Raji (cell line): Measurements from ENCODE around the gene KCNQ4.

Experiments used
- POLR2A ChIP-seq: IDR thresholded peaks from 2 replicates; pipeline ENCODE4 v1.6.1; 2011; ENCODE audit warnings: low read depth, low read length, control low read depth; ENCODE audit not compliant: insufficient read depth

KCNQ4 gene

GRCh38 chr1:40783001-40783905 lies at the start of gene KCNQ4:
TSS of gene KCNQ4 (plus strand) at chr1:40783787. CDS start at chr1:40784094, 307 bp downstream.
- TF ChIP-seq POLR2A, result no peak

DNA sequence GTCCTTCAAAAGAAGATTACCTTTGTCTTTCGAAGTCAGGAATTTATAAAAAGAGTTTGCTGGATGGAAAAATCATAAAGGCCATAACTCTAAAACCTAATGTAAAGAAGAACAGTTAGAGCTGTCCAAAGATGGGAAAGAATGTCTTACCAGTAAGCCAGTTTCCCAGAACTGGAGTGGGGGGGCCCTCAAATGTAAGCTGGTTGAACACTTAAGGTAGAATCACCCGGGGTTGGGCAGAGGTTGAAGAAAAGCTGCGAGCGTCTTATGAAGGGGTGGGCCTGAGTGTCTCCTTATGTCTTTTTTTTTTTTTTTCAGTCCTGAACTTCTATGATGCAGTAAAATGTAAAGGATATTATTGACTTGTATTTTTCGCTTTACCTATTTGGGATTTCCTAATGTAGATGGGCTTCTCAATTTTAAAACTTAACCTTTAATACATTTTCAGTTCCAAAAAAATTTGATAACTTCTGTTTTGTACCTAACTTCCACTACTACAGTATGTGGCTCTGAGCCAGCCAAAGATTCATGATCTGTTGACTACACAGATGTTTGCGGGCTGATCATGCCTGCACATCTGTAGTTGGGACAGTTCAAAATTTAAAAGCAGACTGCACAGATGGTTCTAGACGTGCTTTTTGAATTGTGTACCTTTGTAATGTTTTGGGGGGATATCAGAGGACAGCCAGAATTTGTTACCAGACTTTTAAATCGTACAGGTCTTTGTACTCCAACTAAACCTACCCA lies 48.5 kb upstream of the KCNQ4 start:
- no peak for TF ChIP-seq POLR2A

DNA sequence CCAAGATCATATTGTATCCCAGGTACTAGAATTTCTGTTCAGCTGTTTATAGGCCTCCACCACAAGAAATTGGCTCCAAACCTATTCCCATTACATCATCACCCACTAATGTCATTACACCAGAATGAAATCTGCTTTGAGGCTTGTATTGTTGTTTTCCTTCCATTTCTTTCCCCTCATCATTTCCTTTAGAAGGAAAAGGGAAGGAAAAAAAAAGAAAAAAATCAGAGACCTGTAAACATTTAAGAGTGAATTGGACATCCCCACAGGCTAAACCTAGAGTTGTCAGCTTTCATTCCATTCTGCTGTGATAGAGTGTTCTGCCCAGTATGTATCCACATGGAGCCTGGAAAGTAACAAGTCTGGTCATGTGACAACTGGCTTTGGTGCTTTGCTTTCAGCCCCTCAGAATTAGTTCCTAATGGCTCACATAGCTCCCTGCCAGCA lies 47.5 kb upstream of the KCNQ4 start:
- no peak for TF ChIP-seq POLR2A

GRCh38 chr1:40738831-40739230 lies 44.8 kb upstream of the KCNQ4 start:
- no peak for TF ChIP-seq POLR2A

- no peak for TF ChIP-seq POLR2A
These were observed 44.1 kb upstream of the KCNQ4 start for GRCh38 chr1:40739455-40740008.

- TF ChIP-seq POLR2A, result no peak
These were observed 43.3 kb upstream of the KCNQ4 start for GRCh38 chr1:40740039-40740996.

DNA sequence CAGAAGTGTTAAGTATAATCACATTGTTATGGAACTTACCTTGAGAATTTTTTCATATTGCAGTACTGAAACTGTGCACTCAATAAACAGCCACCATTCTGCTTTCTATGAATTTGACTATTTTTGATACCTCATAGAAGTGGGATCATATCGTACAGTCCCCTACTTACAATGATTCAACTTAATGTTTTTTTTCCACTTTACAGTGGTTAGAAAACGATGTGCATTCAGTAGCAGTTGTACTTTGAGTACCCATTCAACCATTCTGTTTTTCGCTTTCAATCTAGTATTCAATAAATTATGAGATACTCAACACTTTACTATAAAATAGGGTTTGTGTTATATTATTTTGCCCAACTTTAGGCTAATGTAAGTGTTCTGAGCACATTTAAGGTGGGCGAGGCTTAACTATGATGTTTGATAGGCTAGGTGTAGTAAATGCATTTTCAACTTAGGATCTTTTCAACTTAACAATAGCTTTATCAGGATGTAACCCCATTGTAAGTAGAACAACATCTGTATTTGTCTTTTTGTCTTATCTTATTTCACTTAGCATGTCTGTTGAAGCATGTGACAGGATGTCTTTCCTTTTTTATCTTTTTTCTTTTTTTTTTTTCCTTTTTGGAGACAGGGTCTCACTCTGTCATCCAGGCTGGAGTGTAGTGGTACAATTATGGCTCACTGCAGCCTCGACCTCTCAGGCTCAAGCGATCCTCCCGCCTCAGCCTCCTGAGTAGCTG lies 42.4 kb upstream of the KCNQ4 start:
- TF ChIP-seq POLR2A, result no peak

DNA sequence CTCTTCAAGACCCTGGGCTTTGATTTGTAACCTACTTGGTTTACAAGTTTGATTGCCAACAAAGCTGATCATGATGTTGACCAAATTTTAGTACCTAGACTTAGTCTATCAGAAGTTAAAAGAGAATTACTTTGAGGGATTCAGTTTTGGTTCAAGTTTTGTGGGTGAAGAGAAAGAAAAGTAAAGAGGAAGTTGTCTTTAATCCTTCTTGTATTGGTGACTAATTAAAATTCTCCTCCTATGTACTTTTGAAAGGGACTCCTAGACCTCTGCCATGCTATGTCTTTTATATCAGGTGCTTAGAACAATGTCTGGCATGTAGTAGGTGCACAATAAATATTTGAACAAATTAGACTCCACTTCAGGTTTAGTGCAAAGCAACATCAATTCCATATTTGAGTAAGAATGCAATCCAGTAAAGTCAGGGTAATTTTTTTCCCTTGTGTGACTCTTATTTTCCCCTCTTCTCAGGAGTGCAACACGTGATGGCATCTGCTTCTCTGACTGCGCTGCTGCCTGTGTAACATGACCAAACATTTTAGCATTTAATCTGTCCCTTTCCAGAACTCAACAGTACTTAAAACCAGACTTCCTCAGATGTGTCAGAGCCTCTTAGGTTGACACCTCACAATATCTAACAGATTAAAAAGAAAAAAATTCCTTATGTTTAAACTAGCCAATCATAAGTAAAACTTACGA lies 41.1 kb upstream of the KCNQ4 start:
- TF ChIP-seq POLR2A, result no peak

- TF ChIP-seq POLR2A, result no peak
These were observed 40.1 kb upstream of the KCNQ4 start for GRCh38 chr1:40743452-40743851.

DNA sequence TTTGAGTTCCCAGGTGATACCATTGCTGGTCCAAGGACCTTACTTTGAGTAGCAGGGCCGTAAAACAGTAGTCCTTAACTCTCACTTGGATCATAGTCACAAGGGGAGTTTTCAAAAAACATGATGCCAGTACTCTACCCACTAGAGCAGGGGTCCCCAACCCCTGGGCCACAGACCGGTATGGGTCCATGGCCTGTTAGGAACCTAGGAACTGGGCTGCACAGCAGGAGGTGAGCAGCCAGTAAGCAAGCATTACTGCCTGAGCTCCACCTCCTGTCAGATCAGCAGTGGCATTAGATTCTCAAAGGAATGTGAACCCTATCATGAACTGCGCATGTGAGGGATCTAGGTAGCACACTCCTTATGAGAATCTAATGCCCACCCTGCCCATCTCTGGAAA lies 39.7 kb upstream of the KCNQ4 start:
- no peak for TF ChIP-seq POLR2A

DNA sequence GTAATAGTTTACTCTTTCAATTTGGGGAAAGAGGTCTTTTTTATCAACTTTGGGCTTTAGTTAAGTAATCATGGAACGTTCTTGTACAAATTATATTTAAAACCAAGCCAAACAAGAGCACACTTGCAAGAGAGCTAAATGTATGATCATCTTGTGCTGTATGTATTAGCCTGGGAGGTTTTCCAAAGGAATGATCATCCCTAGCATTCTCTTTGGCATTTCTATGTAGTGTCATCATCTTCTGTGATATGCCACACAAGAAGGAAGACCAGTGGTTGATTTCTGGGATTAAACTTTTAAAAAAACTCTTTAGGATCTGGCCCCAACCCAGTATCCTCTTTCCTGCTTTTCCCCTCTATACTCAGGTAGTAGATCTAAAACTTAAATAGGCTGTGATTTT lies 38.4 kb upstream of the KCNQ4 start:
- no peak for TF ChIP-seq POLR2A

DNA sequence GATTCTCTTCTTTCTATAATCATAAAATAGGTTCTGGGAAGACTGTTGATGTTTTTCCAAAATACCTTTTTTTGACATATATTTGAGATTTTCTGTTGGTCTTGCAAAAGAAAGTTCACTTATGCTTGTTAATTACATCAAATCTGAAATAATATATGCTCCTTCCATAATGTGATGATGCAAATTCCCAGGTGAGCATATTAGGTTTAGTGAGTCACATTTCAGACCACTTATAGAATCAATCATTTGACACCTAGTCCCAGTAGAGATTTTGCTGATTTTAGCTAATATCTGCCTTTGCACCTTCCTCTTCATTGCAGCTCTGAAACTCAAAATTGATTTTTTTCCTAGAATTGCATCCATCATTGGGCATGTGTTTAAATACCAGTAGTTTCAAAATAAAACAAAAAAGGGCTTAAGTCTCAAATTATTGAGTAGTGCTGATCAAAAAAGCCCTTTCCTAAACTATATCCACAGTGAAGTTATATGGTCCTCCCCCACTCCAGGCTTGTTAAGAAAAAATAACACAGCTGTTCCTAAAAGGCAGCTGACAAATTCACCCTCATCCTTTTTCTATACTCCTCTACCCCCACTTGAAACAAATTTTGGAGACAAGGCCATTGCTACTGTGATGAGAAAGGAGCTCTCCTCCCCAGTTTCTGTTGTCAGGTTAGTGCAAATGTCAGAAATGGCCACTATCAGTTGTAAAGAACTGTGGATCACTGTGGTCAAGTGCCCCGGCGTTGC lies 37.1 kb upstream of the KCNQ4 start:
- no peak for TF ChIP-seq POLR2A
